ENCODE measurements around the gene ZNF138. TPM values are rescaled to one million over a fixed set of nuclear protein-coding genes. Genes with fewer than 3 reads are reported as not detected.
"Not testable (repeated sequence)": the region's sequence is repeated elsewhere in the genome, so short reads cannot be mapped to it uniquely, and the experiment has no call there.

The ZNF138 gene
- total RNA-seq, 1 donor from 2014 or later: 17.4 TPM

DNA sequence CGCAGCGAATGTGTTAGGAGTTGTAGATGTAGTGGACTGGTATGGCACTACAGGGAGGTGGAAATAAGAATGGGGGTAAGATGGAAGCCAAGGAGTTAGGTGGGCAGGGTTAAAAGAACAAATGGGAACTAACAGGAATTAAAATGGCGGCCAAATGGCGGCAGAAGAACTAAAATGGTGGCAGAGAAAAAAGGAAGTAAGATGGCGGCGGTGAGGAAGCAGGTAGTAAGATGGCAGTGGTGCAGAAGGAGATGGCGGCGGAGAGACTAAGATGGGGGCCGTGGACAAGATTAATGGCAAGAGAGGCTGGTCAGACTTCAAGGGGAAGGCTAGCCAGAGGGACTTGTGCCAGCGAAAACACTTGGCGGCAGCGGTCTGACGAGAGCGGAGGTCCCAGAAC, 44.5 kb downstream of the ZNF138 start:
- DNase-seq: no peak

DNA sequence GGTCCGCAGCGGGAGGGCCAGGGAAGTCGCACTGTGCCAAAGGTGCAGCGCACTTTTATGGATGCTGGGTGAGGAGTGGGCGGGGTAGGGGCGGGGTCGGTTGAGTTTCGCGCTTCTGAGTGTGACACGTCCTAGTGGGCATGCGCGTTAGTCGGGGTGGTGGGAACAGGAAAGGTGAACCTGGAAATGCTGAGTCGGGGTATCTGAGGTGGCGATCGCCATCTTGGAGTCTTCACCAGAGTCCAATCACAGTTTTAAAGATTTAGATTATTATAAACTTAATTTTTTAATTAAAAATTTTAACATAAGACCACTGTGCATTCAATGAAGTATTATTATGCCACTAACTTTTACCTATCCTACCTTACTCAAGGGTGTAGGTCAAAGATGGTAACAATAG, 45.7 kb downstream of the ZNF138 start:
- DNase-seq: no peak

DNA sequence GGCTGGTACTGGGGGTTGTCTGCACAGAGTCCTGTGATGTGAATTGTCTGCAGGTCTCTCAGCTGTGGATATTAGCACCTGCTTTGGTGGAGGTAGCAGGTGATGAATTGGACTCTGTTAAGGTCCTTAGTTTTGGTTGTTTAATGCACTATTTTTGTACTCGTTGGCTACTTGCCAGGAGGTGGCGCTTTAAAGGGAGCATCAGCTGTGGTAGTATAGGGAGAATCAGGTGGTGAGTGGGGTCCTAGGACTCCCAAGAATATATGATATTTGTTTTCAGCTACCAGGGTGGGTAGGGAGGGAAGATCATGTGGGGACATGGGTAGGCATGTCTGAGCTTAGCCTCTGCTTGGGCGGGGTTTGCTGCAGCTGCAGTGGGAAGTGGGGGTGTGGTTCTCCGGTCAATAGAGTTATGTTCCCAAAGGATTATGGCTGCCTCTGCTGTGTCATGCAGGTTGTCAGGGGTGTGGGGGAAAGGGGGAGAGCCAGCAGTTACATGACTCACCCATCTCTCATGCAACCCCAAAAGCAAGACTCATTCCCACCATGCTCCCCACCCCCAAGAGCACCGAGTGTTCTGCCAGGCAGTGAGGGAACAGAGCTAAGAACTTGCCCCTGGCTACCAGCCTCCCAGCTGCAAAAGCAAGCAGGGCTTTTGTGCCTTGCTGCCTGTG, 55.2 kb downstream of the ZNF138 start:
- peak; percentile 25 for DNase-seq

DNA sequence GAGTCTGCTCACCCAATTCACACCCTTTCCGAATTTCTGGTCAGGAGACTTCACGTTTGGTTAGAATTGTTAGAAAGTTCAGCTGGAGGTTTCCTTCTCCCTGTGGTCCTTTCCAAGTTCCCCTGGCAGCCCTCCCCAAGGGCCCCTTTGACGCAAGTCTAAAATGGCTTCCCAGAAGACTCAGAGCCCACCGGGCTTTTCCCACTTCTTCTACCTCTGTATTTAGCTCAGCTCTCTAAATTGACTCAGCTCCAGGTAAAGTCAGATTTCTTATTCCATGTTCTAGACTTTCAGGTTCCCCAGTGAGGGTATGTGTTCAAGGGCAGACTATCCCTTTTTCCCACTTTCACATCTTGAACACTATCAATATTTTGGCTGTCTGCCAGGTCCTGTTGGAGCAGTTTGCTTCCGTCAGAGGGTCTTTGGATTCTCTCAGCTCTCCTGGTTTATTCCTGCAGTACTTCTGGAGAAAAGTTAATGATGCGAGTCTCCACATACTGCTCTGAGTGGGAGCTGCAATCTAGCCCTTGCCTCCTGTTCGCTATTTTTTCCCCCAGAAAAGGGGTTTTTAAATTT, 55.8 kb downstream of the ZNF138 start:
- DNase-seq: no peak

DNA sequence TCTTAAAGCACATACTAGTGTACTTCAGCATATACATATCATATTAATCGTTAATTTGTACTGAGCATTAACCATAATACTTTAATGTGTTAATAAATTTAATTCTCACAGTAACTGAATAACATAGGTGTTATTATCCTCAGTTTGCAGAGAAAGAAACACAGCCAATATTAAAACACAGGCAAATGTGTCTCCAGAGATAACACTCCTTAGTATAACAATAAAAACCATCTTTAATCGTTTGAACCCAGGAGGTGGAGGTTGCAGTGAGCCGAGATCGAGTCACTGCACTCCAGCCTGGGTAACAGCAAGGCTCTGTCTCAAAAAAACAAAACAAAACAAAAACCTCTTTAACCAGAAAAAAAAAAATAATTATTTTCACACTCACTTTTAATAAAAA, 59.5 kb downstream of the ZNF138 start:
- DNase-seq: no peak

DNA sequence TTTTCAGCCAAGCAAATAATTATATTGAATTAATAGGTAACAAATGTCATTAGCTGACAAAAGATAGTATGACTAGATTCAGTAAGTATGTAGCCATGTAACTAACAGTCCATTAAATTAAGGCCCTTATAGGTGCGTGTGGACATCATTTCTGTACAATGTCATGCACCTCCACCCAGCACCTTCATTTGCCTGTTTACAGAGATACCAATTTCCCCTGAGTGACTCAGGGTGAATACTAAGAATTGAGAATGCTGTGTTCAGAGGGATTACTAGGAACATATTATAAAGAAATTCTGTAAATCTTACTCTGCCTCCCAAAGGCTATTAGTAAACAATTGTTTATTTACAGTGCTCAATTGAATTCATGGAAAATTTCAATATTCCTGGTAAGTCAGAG, 60.7 kb downstream of the ZNF138 start:
- DNase-seq: no peak

DNA sequence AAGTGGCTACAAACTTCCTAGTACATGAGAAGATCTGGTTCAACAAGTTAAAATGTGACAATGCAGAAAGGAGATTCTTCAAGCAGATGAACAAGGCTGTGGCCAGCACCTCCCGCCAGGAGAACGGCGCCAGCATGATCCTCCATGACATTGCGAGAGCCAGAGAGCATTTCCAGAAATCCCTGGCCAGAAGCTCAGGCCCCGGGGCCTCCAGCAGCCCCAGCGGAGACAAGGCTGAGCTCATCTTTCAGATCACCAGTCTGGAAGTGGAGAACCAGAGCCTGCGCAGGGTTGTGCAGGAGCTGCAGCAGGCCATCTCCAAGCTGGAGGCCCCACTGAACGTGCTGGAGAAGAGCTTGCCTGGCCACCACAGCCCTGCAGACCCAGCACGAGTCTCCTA, 68.8 kb downstream of the ZNF138 start:
- DNase-seq: no peak

DNA sequence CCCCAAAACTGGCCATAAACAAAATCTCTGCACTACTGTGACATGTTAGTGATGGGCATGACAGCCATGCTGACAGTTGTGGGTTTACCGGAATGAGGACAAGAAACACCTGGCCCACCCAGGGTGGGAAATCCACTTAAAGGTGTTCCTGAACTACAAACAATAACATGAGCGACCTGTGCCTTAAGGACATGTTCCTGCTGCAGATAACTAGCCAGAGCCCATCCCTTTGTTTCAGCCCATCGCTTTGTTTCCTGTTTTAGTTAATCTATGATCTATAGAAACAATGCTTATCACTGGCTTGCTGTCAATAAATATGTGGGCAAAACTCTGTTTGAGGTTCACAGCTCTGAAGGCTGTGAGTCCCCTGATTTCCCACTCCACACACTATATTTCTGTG, 69.3 kb downstream of the ZNF138 start:
- DNase-seq: not testable (repeated sequence)

DNA sequence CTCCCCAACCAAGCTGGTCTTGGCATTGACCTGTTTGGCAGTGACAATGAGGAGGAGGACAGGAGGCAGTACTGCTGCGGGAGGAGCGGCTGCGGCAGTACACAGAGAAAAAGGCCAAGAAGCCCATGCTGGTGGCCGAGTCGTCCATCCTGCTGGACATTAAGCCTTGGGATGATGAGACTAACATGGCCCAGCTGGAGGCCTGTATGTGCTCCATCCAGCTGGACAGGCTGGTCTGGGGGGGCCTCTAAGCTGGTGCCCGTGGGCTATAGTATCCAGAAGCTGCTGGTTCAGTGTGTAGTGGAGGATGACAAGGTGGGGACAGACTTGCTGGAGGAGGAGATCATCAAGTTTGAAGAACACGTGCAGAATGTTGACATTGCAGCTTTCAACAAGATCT, 69.7 kb downstream of the ZNF138 start:
- DNase-seq: no peak

DNA sequence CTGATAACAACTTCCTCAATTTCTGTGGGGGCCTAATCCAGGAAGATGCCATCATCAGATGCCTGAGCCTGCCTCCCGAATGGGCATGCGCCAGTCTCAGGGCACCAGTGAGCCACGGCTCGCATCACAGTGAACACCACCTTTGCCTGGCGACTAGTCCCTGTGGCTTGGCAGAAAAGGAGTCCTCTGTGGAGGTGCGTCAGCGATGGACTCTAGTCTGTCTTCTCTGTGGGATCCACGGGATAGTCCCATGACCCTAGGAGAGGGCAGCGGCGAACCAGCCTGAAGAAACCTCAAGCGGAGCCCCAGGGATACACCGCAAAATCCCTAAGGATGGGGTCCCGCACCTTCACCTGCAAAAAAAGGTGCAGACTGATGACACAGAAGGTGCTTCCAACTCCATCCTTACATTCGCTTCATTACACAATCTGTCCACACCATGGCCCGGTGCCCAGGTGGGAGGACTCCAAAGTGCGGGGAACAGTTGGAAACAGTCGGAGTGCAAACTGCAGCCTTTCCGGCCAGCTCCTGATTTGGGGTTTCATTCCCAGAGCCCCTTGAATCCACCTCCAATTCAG, 73.7 kb downstream of the ZNF138 start:
- DNase-seq: no peak

DNA sequence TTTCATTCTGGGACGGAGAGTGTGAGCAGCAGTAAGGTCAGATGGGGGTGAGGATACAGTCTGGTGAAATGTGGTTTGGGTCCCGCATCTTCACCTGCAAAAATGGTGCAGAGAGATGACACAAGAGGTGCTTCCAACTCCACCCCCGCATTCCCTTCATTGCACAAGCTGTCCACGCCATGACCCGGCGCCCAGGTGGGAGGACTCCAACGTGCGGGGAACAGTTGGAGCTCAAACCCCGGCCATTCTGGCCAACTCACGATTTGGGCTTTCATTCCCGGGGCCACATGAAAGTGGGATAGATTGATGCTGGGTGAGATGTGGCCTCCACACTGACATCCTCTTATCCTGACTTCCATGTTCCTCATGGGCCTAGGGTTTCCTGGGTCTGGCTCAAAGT, 74.3 kb downstream of the ZNF138 start:
- DNase-seq: no peak

DNA sequence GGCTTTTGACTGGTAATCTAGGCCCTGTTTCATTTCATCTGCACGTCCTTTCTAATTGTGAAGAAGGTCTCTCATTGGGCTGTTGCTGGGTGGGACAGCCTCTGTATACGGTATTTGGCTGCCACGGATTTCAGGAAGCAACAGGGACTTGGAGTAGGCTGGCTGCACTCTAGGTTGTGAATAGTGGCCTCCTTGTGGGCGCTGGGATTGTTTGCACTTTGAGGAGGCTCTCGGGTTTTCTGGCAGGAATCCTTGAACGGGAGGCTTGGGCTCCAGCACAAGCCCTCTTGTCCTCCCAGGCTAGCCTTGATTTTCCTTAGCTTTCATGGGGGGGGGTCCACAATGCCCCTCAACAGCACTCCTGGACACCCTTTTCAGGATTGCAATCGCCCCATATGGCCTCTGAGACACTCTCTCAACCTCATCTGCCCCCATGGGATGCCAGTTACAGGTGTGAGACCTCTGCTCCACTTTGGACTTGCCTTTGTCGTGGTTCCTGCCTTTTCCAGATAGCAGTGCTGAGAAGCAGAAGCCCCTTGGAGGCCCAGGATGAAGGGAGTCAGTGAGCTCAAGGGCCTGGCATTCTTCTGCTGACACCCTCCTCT, 75.0 kb downstream of the ZNF138 start:
- DNase-seq: no peak

DNA sequence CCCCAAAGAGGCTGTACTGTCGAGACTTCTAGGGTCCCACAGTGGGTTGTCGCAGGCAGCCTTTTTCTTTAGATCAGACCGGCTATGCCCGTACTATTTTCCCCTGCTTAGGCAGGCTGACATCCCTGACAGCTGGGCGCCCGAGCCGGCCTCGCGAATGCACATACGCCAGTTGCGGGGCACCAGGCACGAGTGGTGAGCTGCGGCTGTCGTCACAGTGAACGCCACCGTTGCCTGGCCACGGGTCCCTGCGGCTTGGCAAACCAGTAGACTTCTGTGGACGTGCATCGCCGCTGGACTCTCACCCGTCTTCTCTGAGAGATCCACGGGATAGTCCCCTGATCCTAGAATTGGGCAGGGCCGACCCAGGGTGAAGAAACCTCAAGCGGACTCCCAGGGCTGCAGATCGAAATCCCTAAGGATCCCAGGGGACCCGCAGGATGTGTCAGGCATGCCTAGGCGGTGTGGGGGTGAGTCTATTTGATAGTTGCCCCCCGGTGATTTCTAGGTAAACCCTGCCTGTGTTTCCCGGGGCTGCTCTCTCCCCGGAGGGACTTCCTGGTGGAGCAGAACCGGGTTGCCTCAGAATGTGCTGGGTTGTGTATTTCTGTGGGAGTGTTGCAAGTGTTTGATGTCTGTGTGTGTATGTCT, 75.8 kb downstream of the ZNF138 start:
- no peak for DNase-seq

DNA sequence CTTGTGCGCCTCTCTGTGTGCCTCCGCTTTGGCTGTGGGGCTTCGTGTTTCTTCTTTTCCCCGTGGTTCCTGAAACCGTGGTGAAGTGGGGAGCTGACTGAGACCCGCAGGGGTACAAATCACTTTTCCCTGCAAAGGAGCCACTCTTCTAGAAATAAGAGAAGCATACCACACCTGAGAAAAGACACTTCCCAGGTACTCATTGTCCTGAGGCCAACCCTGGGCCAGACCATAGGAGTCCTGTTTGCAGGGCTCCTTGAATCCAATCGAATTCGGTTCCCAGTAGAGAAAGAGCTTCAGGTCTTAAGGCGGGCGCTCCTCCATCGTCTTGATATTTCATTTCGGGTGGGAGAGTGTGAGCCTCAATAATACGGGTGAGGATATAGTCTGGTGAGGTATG, 76.4 kb downstream of the ZNF138 start:
- DNase-seq: no peak

DNA sequence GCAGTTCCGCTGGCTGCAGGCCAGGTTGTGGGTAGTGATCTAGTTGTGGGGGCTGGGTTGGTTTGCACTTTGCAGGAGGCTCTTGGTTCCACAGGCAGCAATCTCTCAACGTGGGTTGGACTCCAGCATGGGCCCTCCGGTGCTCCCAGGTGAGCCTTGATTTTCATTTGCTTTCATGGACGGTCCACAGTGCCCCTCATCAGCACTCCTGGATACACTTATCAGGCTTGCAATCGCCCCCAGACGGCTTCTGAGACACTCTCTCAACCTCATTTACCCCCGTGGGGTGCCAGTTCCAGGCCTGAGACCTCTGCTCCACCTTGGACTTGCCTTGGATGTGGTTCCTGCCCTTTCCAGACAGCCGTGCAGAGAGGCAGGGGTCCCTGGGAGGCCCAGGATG, 77.5 kb downstream of the ZNF138 start:
- DNase-seq: no peak

DNA sequence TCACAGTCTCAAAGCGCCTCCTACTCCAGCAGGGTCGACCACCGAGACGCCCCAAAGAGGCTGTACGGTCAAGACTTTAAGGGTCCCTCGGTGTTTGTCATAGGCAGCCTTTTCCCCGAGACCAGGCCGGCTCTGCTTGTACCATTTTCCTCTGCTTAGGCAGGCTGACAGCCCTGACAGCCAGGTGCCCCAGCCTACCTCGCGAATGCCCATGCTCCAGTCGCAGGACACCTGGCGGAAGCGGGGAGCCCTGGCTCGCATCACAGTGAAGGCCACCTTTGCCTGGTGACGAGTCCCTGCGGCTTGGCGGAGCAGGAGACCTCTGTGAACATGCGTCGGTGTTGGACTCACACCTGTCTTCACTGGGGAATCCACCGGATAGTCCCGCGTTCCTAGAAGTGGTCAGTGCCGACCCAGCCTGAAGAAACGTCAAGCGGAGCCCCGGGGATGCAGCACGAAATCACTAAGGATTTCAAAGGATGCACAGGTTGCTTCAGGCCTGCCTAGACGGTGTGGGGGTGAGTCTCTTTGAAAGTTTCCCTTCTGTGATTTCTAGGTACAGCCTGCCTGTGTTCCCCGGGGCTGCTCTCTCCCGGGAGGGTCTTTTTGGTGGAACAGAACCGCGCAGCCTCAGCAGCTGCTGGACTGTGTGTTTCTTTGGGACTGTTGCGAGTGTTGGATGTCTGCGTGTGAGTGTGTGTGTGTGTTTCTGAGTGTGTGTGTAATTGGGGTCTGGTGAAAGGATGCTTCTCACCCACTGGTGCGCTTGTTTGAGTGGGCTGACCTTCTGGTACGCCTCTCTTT, 78.3 kb downstream of the ZNF138 start:
- no peak for DNase-seq

DNA sequence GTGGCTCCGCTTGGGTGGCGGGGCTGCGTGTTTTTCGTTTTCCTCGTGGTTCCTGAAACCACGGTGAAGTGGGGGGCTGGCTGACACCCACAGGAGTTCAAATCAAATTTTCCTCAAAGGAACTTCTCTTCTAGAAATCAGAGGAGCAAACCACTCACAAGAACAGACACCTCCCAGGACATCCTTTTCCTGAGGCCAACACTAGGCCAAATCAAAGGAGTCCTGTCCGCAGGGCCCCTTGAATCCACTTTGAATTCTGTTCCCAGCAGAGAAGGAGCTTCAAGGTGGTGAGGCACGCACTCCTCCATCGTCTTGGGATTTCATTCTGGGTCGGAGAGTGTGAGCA, 78.9 kb downstream of the ZNF138 start:
- no peak for DNase-seq

DNA sequence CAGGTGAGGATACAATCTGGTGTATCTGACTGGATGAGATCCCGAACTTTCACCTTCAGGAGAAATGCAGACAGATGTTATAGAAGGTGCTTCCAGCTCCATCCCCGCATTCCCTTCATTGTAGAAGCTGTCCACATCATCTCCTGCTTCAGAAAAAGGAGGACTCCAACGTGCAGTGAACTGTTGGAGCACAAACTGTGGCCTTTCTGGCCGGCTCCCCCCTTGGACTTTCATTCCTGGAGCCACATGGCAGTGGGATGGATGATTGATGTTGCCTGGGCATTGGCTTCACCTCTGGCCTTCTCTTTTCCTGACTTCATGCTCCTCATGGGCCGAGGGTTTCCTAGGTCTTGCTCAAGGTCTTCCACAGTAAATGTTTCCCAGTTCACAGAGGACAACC, 79.3 kb downstream of the ZNF138 start:
- DNase-seq: no peak

DNA sequence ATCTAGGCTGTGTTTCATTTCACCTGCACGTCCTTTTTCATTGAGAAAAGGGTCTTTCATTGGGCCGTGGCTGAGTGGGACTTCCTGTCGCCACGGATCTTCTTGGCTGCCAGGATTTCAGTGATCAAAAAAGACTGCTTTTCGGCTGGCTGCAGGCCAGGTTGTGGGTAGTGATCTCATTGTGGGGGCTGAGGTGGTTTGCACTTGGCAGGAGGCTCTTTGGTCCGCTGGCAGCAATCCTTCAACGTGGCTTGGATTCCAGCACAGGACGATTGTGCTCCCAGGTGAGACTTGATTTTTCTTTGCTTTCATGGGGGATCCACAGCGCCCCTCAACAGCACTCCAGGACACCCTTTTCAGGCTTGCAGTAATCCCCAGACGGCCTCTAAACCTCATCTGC, 79.9 kb downstream of the ZNF138 start:
- no peak for DNase-seq

DNA sequence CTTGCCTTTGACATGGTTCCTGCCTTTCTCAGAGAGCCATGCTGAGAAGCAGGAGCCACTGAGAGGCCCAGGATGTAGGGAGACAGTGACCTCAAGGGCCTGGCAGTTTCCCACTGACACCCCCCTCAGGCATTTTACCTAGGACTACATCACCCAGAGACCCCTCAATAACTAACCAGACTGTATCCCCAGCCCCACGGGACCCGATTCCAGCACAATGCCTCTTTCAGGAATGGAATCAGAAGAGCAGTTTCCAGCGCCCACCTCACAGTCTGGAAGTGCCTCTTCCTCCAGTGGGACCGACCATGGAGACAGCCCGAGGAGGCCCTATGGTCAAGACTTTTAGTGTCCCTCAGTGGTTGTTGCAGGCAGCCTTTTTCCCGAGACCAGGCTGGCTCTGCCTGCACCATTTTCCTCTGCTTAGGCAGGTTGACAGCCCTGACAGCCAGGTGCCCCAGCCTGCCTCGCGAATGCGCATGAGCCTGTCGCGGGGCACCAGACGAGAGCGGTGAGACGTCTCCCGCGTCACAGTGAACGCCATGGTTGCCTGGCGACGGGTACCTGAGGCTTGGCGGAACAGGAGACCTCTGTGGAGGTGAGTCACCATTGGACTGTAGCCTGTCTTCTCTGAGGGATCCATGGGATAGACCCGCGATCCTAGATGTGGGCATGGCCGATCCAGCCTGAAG, 80.5 kb downstream of the ZNF138 start:
- DNase-seq: no peak

DNA sequence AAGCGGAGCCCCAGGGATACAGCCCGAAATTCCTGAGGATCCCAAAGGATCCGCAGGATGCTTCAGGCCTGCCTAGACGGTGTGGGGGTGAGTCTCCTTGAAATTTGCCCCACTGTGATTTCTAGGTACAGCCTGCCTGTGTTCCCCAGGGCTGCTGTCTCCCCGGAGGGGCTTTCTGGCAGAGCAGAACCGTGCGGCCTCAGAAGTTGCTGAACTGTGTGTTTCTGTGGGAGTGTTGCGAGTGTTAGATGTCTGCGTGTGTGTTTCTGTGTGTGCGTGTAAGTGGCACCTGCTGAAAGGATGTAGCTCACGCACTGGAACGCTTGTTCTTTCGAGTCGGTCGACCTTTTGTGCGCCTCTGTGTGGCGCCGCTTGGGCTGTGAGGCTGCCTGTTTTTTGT, 81.0 kb downstream of the ZNF138 start:
- DNase-seq: no peak

All from tongue (tissue), 2 donors.